HG02798 (cell line): ENCODE results near the gene CAMSAP2.

Experiments
- ATAC-seq: cut with Tn5 transposase; IDR thresholded peaks from one replicate; pipeline ENCODE4 v1.9.1; 2021; ENCODE audit warnings: mild to moderate bottlenecking; ENCODE audit not compliant: unreplicated experiment, poor library complexity

Gene CAMSAP2

GRCh38 chr1:200738327-200738948 lies at the start of gene CAMSAP2:
Gene CAMSAP2 (plus strand): TSS chr1:200738893. CDS start chr1:200739828, 935 bp downstream.
- peak; percentile 48 for ATAC-seq

- no peak for ATAC-seq
Measured at GRCh38 chr1:200692316-200692715, 46.4 kb upstream of the CAMSAP2 start.

GRCh38 chr1:200693327-200693726 lies 45.4 kb upstream of the CAMSAP2 start:
- no peak for ATAC-seq

- ATAC-seq, result no peak
Measured at GRCh38 chr1:200694738-200695137, 44.0 kb upstream of the CAMSAP2 start.

- ATAC-seq, result no peak
Measured at GRCh38 chr1:200699871-200700270, 38.8 kb upstream of the CAMSAP2 start.

- ATAC-seq, result no peak
Measured at GRCh38 chr1:200704986-200705500, 33.6 kb upstream of the CAMSAP2 start.

- ATAC-seq, result no peak
Measured at GRCh38 chr1:200706111-200706814, 32.4 kb upstream of the CAMSAP2 start.

- no peak for ATAC-seq
Measured at GRCh38 chr1:200707116-200707515, 31.6 kb upstream of the CAMSAP2 start.

- no peak for ATAC-seq
Measured at GRCh38 chr1:200708161-200708560, 30.5 kb upstream of the CAMSAP2 start.

- no peak for ATAC-seq
Measured at GRCh38 chr1:200708769-200709168, 29.9 kb upstream of the CAMSAP2 start.

- ATAC-seq, result no peak
Measured at GRCh38 chr1:200710166-200710565, 28.5 kb upstream of the CAMSAP2 start.

GRCh38 chr1:200714504-200715187 lies 24.0 kb upstream of the CAMSAP2 start:
- ATAC-seq, result no peak

GRCh38 chr1:200720199-200720598 lies 18.5 kb upstream of the CAMSAP2 start:
- no peak for ATAC-seq

- no peak for ATAC-seq
Measured at GRCh38 chr1:200724064-200724463, 14.6 kb upstream of the CAMSAP2 start.

GRCh38 chr1:200727257-200727656 lies 11.4 kb upstream of the CAMSAP2 start:
- ATAC-seq, result no peak

GRCh38 chr1:200729863-200730262 lies 8.8 kb upstream of the CAMSAP2 start:
- ATAC-seq, result no peak

- ATAC-seq, result no peak
Measured at GRCh38 chr1:200731654-200732332, 6.9 kb upstream of the CAMSAP2 start.

- no peak for ATAC-seq
Measured at GRCh38 chr1:200732438-200732837, 6.3 kb upstream of the CAMSAP2 start.

GRCh38 chr1:200733907-200734306 lies 4.8 kb upstream of the CAMSAP2 start:
- no peak for ATAC-seq

- ATAC-seq, result no peak
Measured at GRCh38 chr1:200737647-200738291, 924 bp upstream of the CAMSAP2 start.
